Measurements from ENCODE around the gene SDCCAG8. TPM values are rescaled to one million over a fixed set of nuclear protein-coding genes. Genes with fewer than 3 reads are reported as not detected.

The SDCCAG8 gene
- total and polyA plus RNA-seq, 4 donors = 25.4 to 96.7 (median 48.2) TPM

DNA sequence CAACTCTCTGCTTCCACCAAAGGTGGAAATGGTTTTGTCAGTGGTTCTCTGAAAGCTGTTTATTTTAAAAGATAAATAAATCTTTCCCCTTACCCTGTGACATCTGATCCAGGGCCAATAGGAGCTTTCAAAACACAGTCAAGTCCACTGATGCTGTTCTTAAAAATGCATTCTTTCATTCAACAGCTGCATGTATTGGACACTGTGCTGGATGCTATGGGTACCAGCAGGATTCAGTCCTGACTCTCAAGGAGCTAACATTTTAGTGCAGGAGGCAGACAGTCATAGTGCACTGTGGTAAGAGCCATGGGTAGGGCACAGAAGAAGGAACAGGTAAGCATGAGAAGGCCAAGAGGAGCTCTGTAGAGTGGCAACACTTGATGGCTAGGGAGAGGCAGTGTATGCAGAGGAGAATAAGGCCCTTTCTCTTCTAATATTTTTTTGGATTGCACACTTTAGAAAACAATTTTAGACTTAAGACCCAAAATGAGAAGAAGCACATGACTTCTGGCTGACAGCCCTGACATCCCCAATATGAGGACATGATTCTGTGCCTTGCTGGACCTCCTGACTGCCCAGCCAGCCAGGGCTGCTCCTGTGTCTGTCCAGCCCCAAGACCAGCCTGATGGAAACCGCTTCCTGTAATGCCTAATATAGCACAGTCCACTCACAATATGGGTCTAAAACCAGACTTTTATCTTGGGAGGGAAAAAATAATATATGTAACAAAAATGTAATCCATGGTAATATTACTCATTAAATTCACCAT is 207.3 kb downstream of the SDCCAG8 start:
- no peak overlapping the region for H3K9ac ChIP-seq (ENCODE audit: insufficient read depth in 1 of 2, low read length in 2 of 2)
- peaks cover 0 to 7% (median 3%) of the 10 kb centered on the region in 5 donors for H3K4me1 ChIP-seq (ENCODE audit: control insufficient read depth in 5 of 5, insufficient read depth in 5 of 5, low read length in 5 of 5)
- H3K27ac ChIP-seq (ENCODE audit: low read depth in 1 of 2, low read length in 1 of 2) = no peak overlapping the region
- 94 to 95% methylated on average over 1 of the region's 1 CpG for WGBS, 2 donors
- H3K4me3 ChIP-seq = no peak overlapping the region
- TF ChIP-seq, protein P1, sequence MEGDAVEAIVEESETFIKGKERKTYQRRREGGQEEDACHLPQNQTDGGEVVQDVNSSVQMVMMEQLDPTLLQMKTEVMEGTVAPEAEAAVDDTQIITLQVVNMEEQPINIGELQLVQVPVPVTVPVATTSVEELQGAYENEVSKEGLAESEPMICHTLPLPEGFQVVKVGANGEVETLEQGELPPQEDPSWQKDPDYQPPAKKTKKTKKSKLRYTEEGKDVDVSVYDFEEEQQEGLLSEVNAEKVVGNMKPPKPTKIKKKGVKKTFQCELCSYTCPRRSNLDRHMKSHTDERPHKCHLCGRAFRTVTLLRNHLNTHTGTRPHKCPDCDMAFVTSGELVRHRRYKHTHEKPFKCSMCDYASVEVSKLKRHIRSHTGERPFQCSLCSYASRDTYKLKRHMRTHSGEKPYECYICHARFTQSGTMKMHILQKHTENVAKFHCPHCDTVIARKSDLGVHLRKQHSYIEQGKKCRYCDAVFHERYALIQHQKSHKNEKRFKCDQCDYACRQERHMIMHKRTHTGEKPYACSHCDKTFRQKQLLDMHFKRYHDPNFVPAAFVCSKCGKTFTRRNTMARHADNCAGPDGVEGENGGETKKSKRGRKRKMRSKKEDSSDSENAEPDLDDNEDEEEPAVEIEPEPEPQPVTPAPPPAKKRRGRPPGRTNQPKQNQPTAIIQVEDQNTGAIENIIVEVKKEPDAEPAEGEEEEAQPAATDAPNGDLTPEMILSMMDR (IDR thresholded peaks at IDR 0.05; ENCODE audit: control extremely low read depth, extremely low read depth) = no peak
- ATAC-seq (ENCODE audit: insufficient read depth, low FRiP score) = no peak
- H3K9me3 ChIP-seq (ENCODE audit: control insufficient read depth in 4 of 4, insufficient read depth in 3 of 4, low read length in 3 of 4) = no peaks in the 10 kb centered on the region
- no peak for DNase-seq
- H3K36me3 ChIP-seq (ENCODE audit: control insufficient read depth in 4 of 4, insufficient read depth in 4 of 4, low read length in 4 of 4) = peaks cover 0 to 8% (median 0%) of the 10 kb centered on the region in 4 donors
- no peaks in the 10 kb centered on the region for H3K27me3 ChIP-seq (ENCODE audit: control insufficient read depth in 3 of 3, insufficient read depth in 3 of 3, low read length in 2 of 3)

DNA sequence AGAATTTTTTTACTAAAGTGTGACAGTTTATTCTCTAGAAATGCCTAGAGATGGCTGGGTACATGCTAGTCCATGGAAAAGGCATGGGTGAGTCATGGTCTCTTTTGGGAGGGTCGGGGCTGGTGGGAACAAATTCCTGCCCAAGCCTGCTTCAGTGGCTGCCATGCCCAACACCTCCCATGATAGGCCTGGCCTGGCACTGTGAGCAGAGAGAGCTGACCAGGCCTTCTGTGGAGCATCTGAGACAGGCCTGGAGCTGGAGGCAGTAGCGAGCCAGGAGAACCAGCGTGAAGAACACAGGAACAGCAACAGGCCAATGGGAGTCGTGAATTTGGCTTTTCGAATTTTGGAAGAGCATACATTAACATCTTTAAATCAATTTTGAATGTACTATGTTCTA is 209.2 kb downstream of the SDCCAG8 start:
- no peaks in the 10 kb centered on the region for H3K27me3 ChIP-seq (ENCODE audit: control insufficient read depth in 3 of 3, insufficient read depth in 3 of 3, low read length in 2 of 3)
- DNase-seq (no peak), ATAC-seq (ENCODE audit: insufficient read depth, low FRiP score) (no peak)
- no peak overlapping the region for H3K4me3 ChIP-seq
- 96 to 97% methylated on average over 5 of the region's 5 CpGs for WGBS, 2 donors
- TF ChIP-seq, protein P1 (IDR thresholded peaks at IDR 0.05; ENCODE audit: control extremely low read depth, extremely low read depth) = no peak
- peaks cover 0 to 8% (median 0%) of the 10 kb centered on the region in 4 donors for H3K36me3 ChIP-seq (ENCODE audit: control insufficient read depth in 4 of 4, insufficient read depth in 4 of 4, low read length in 4 of 4)
- H3K4me1 ChIP-seq (ENCODE audit: control insufficient read depth in 5 of 5, insufficient read depth in 5 of 5, low read length in 5 of 5) = peaks cover 0 to 7% (median 3%) of the 10 kb centered on the region in 5 donors
- no peaks in the 10 kb centered on the region for H3K9me3 ChIP-seq (ENCODE audit: control insufficient read depth in 4 of 4, insufficient read depth in 3 of 4, low read length in 3 of 4)
- H3K9ac ChIP-seq (ENCODE audit: insufficient read depth in 1 of 2, low read length in 2 of 2) = no peak overlapping the region
- H3K27ac ChIP-seq (ENCODE audit: low read depth in 1 of 2, low read length in 1 of 2) = no peak overlapping the region

DNA sequence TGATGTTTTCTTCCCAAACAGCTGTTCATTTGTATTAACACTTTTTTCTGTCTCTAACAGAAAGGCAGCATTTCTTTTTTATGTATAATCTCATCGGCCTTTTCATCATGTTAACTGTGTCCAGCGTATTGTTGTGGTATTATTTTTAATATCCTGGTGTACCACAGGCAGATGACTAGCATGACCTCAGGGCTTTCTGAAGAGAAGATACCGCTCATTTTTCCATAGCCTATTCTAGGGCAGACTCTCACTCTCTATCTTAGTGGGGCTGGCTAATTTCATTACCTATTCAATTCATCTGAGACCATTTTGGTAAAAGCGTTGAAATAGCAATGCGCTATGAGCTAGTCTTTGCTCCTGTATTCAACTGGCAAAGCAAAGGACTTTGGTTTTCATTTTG is 209.9 kb downstream of the SDCCAG8 start:
- Histone ChIP-seq H3K4me1 (ENCODE audit: control insufficient read depth in 5 of 5, insufficient read depth in 5 of 5, low read length in 5 of 5) (peaks cover 0 to 6% (median 3%) of the 10 kb centered on the region in 5 donors), H3K27me3 (ENCODE audit: control insufficient read depth in 3 of 3, insufficient read depth in 3 of 3, low read length in 2 of 3) (no peaks in the 10 kb centered on the region), H3K27ac (ENCODE audit: low read depth in 1 of 2, low read length in 1 of 2) (no peak overlapping the region), H3K36me3 (ENCODE audit: control insufficient read depth in 4 of 4, insufficient read depth in 4 of 4, low read length in 4 of 4) (peaks cover 0 to 9% (median 1%) of the 10 kb centered on the region in 4 donors), H3K4me3 (no peak overlapping the region), H3K9ac (ENCODE audit: insufficient read depth in 1 of 2, low read length in 2 of 2) (no peak overlapping the region), H3K9me3 (ENCODE audit: control insufficient read depth in 4 of 4, insufficient read depth in 3 of 4, low read length in 3 of 4) (no peaks in the 10 kb centered on the region)
- DNase-seq = no peak
- ATAC-seq (ENCODE audit: insufficient read depth, low FRiP score) = no peak
- TF ChIP-seq, protein P1 (IDR thresholded peaks at IDR 0.05; ENCODE audit: control extremely low read depth, extremely low read depth) = no peak
- WGBS, 2 donors = 74 to 85% methylated on average over 5 of the region's 5 CpGs
